Stomach (tissue), 9 donors: Measurements from ENCODE around the gene RCAN2. TPM values are rescaled to one million over a fixed set of nuclear protein-coding genes. Genes with fewer than 3 reads are reported as not detected.

Experiments used
- DNase-seq, 2 donors: peaks; one replicate each; pipeline versions ENCODE4 v3.0.0 to v3.0.0-alpha.2; 2013 to 2019
- H3K27ac ChIP-seq, 5 donors: fragments of 200-600 bp in 4 of 5; sonication (generic) in 4 of 5; one replicate each; pipeline ENCODE4 v1.5.1; 2013 to 2019; ENCODE audit warnings: mild to moderate bottlenecking in 1 of 5, moderate library complexity in 1 of 5
- H3K27me3 ChIP-seq, 3 donors: fragments of 200-600 bp; sonication (generic); one replicate each; pipeline ENCODE4 v1.5.1; 2017 to 2019; ENCODE audit warnings: mixed run types in 1 of 3
- H3K36me3 ChIP-seq, 4 donors: fragments of 200-600 bp; sonication (generic); 1 replicate in 3 of 4; 2 replicates in 1 of 4; pipeline ENCODE4 v1.5.1; 2016 to 2019
- H3K4me1 ChIP-seq, 4 donors: fragments of 200-600 bp; sonication (generic); one replicate each; pipeline ENCODE4 v1.5.1; 2016 to 2019
- H3K4me3 ChIP-seq, 4 donors: fragments of 200-600 bp; sonication (generic) in 3 of 4; one replicate each; pipeline ENCODE4 v1.5.1; 2016 to 2019; ENCODE audit warnings: mild to moderate bottlenecking in 1 of 4
- H3K9me3 ChIP-seq, 4 donors: fragments of 200-600 bp; sonication (generic); one replicate each; pipeline ENCODE4 v1.5.1; 2016 to 2019
- CTCF ChIP-seq, 7 experiments: fragments of 450-650 bp in 4 of 7; fragments of 200-600 bp in 3 of 7; sonication (generic) in 3 of 7; IDR thresholded peaks; one replicate each; pipeline ENCODE4 v1.5.1; 2016 to 2019; ENCODE audit warnings: antibody characterized with exemption in 7 of 7, control low read depth in 2 of 7, mild to moderate bottlenecking in 1 of 7
- EP300 ChIP-seq: sonication (generic); formaldehyde crosslinking; IDR thresholded peaks from one replicate; pipeline ENCODE4 v1.6.1; 2017; ENCODE audit warnings: antibody characterized with exemption
- POLR2A ChIP-seq, 4 donors: fragments of 450-650 bp; IDR thresholded peaks; one replicate each; pipeline ENCODE4 v1.6.1; 2016; ENCODE audit warnings: antibody characterized with exemption in 4 of 4, control low read depth in 2 of 4, mild to moderate bottlenecking in 1 of 4, moderate library complexity in 1 of 4
- POLR2AphosphoS5 ChIP-seq, 3 donors: sonication (generic); formaldehyde crosslinking; IDR thresholded peaks; one replicate each; pipeline ENCODE4 v1.6.1; 2016; ENCODE audit warnings: antibody characterized with exemption in 3 of 3
- WGBS, 5 donors: extraction: QIAGEN DNeasy Blood & Tissue Kit in 3 of 5; methylation state at CpG; one replicate each; pipeline versions ENCODE4 v1.1.5 to v1.1.7; 2013 to 2018; 5-methylcytosine and 5-hydroxymethylcytosine counted together
- intact Hi-C: fragments of 100-400 bp; cut with DNase I; formaldehyde crosslinking; loops from one replicate; pipeline ENCODE4 v1.15.1; 2023; ENCODE audit warnings: low total_unique reads
- polyA plus RNA-seq, 3 donors: library from polyadenylated mRNA; stranded (reverse); fragments of 200-250 nt; gene quantifications; one replicate each; pipeline ENCODE4 v1.2.3, GENCODE V29; 2013
- total RNA-seq, 5 donors: library from RNA; depleted of rRNA; stranded (reverse); fragments of >200 nt; gene quantifications; one replicate each; pipeline versions ENCODE4 v1.1.0 to v1.2.3, GENCODE V29; 2014 to 2016
- donor health status: healthy with polysubstance abuse.
- donor health status: Bipolar disorder and iron deficiency.
- donor health status: healthy.

Gene RCAN2
- total and polyA plus RNA-seq, 8 donors, result 7.2 to 69.2 (median 21.4) TPM

DNA sequence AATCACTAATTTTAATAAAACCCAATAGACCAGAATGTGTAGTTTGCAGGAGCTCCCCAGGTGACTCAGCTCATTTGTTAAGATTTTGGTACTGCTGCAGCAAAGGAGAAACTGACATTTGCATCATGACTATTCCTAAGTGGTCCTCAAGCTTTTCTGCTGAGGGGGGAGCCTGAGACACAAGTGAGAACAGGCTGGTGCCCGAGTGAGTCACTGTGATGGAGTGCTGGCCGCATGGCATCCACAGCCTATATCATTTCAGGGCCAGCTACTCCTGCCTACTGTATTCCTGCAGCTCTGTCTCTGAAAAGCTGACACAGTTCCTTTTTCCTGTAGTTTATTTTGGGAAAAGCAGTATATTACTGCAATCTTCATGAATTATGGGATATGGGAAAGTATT lies 206.8 kb downstream of the RCAN2 start:
- intact Hi-C loops, result no loop called here
- no peaks in the 10 kb centered on the region for H3K27me3 ChIP-seq
- DNase-seq, result no peak

GRCh38 chr6:46281110-46281509 lies 210.1 kb downstream of the RCAN2 start:
- WGBS, 5 donors, result 84 to 92% (median 85%) methylated on average over 2 of the region's 2 CpGs

More for the DNA sequence above, 206.8 kb downstream of the RCAN2 start:
- no peak overlapping the region for H3K27ac ChIP-seq
- 66 to 84% (median 79%) methylated on average over 2 of the region's 2 CpGs for WGBS, 5 donors
- no peaks in the 10 kb centered on the region for H3K36me3 ChIP-seq
- no peaks in the 10 kb centered on the region for H3K9me3 ChIP-seq
- TF ChIP-seq EP300, result no peak
- TF ChIP-seq POLR2A (IDR thresholded peaks at IDR 0.05), result no peak
- no peak for TF ChIP-seq POLR2AphosphoS5 (IDR thresholded peaks at IDR 0.05)
- no peak for TF ChIP-seq CTCF (IDR thresholded peaks at IDR 0.05)
- no peak overlapping the region for H3K4me3 ChIP-seq
- H3K4me1 ChIP-seq, result no peaks in the 10 kb centered on the region

DNA sequence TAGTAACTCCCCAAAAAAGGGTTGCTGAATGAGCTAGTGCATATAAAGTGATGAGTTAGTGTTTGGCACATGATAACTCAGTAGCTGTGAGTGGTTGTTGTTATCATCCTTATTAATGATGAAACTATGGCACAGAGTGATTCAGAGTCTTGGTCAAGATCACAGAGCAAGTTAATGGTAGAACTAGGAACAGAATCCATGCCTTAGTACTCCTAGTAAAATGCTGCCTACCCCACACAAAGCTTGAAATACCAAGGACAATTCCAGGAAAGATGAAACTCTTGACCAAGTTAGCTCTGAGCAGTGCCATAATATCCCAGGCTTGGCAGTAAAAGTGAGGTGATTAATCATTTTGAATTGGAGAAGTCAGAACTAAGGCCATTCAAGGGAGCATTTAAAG lies 211.4 kb downstream of the RCAN2 start:
- Histone ChIP-seq H3K27me3 (no peaks in the 10 kb centered on the region), H3K27ac (no peak overlapping the region), H3K9me3 (no peaks in the 10 kb centered on the region), H3K4me1 (no peaks in the 10 kb centered on the region), H3K36me3 (no peaks in the 10 kb centered on the region), H3K4me3 (no peak overlapping the region)
- no peak for DNase-seq
- intact Hi-C loops, result no loop called here
- TF ChIP-seq EP300, result no peak
- no peak for TF ChIP-seq POLR2AphosphoS5 (IDR thresholded peaks at IDR 0.05)
- TF ChIP-seq CTCF (IDR thresholded peaks at IDR 0.05), result no peak
- no peak for TF ChIP-seq POLR2A (IDR thresholded peaks at IDR 0.05)

More at GRCh38 chr6:46281110-46281509, 210.1 kb downstream of the RCAN2 start:
- Histone ChIP-seq H3K4me3 (no peak overlapping the region), H3K4me1 (no peaks in the 10 kb centered on the region), H3K27me3 (no peaks in the 10 kb centered on the region), H3K9me3 (no peaks in the 10 kb centered on the region), H3K27ac (no peak overlapping the region), H3K36me3 (no peaks in the 10 kb centered on the region)
- no peak for TF ChIP-seq EP300
- intact Hi-C loops, result no loop called here
- DNase-seq, result no peak

GRCh38 chr6:46276576-46277142 lies 214.6 kb downstream of the RCAN2 start:
- Histone ChIP-seq H3K4me3 (no peak overlapping the region), H3K4me1 (peaks cover 0 to 16% (median 11%) of the 10 kb centered on the region in 4 donors), H3K36me3 (no peaks in the 10 kb centered on the region), H3K27me3 (no peaks in the 10 kb centered on the region), H3K9me3 (no peaks in the 10 kb centered on the region), H3K27ac (no peak overlapping the region)
- intact Hi-C loops, result no loop called here
- TF ChIP-seq POLR2A (IDR thresholded peaks at IDR 0.05), result no peak
- TF ChIP-seq CTCF (IDR thresholded peaks at IDR 0.05), result no peak
- TF ChIP-seq POLR2AphosphoS5 (IDR thresholded peaks at IDR 0.05), result no peak
- TF ChIP-seq EP300, result no peak
- WGBS, 5 donors, result 58 to 85% (median 71%) methylated on average over 2 of the region's 2 CpGs
- peak in 1 of 2 donors; percentile 14 for DNase-seq

- intact Hi-C loops, result no loop called here
- no peak overlapping the region for H3K27ac ChIP-seq
- H3K27me3 ChIP-seq, result no peaks in the 10 kb centered on the region
- H3K4me1 ChIP-seq, result peaks cover 0 to 16% (median 11%) of the 10 kb centered on the region in 4 donors
- WGBS, 5 donors, result 64 to 86% (median 74%) methylated on average over 2 of the region's 2 CpGs
- no peaks in the 10 kb centered on the region for H3K36me3 ChIP-seq
- DNase-seq, result no peak
- H3K9me3 ChIP-seq, result no peaks in the 10 kb centered on the region
- TF ChIP-seq POLR2AphosphoS5 (IDR thresholded peaks at IDR 0.05), result no peak
- no peak for TF ChIP-seq EP300
- TF ChIP-seq POLR2A (IDR thresholded peaks at IDR 0.05), result no peak
- TF ChIP-seq CTCF (IDR thresholded peaks at IDR 0.05), result no peak
- H3K4me3 ChIP-seq, result no peak overlapping the region
These were observed 216.7 kb downstream of the RCAN2 start for GRCh38 chr6:46274502-46274901.
